GM12873 (cell line): ENCODE results near the gene RPRD1B.

ENCODE experiments used
- CTCF ChIP-seq: IDR thresholded peaks from 2 replicates; pipeline ENCODE4 v1.5.1; 2012; ENCODE audit warnings: low read depth, mild to moderate bottlenecking, moderate library complexity, low read length, control low read depth; ENCODE audit not compliant: insufficient read depth; ENCODE audit errors: missing control alignments

RPRD1B gene

GRCh38 chr20:38111366-38112232 lies 78.1 kb downstream of the RPRD1B start:
- TF ChIP-seq CTCF: no peak

- TF ChIP-seq CTCF: no peak
These were observed 78.8 kb downstream of the RPRD1B start for GRCh38 chr20:38112261-38112929.

GRCh38 chr20:38112930-38113294 lies 79.4 kb downstream of the RPRD1B start:
- no peak for TF ChIP-seq CTCF

- peak; percentile 42 for TF ChIP-seq CTCF
These were observed 80.1 kb downstream of the RPRD1B start for GRCh38 chr20:38113401-38114325.

- no peak for TF ChIP-seq CTCF
These were observed 80.8 kb downstream of the RPRD1B start for GRCh38 chr20:38114353-38114791.

- no peak for TF ChIP-seq CTCF
These were observed 81.7 kb downstream of the RPRD1B start for GRCh38 chr20:38115205-38115604.
